GM21367 (cell line): ENCODE measurements around the gene VCAN.

Experiments
- ATAC-seq: cut with Tn5 transposase; IDR thresholded peaks from one replicate; pipeline ENCODE4 v1.9.1; 2021; ENCODE audit not compliant: unreplicated experiment

VCAN gene

GRCh38 chr5:83528439-83528769 lies 56.9 kb downstream of the VCAN start:
- ATAC-seq, result no peak

DNA sequence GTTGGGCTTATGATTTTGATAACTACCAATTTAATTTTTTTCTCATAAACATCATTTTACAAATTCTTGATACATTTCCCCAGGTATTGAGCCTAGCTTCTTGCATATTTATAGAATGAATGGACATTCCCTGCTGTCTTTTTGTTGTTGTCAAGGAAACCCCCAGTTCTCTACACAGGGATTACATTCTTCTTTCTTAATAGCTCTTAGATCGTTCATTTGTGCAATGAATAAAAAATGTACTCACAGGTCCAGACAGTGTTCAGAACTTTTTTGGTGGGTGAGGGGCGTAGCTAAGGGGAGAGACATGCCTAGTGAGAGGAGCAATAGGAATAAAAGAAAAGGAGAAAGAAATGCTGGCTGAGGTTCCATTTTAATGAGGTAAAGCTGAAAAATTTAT lies 58.6 kb downstream of the VCAN start:
- no peak for ATAC-seq

GRCh38 chr5:83531661-83532060 lies 60.1 kb downstream of the VCAN start:
- ATAC-seq, result no peak

DNA sequence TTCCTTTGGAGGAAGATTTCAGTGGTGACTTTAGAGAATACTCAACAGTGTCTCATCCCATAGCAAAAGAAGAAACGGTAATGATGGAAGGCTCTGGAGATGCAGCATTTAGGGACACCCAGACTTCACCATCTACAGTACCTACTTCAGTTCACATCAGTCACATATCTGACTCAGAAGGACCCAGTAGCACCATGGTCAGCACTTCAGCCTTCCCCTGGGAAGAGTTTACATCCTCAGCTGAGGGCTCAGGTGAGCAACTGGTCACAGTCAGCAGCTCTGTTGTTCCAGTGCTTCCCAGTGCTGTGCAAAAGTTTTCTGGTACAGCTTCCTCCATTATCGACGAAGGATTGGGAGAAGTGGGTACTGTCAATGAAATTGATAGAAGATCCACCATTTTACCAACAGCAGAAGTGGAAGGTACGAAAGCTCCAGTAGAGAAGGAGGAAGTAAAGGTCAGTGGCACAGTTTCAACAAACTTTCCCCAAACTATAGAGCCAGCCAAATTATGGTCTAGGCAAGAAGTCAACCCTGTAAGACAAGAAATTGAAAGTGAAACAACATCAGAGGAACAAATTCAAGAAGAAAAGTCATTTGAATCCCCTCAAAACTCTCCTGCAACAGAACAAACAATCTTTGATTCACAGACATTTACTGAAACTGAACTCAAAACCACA lies 67.4 kb downstream of the VCAN start:
- ATAC-seq, result peak; percentile 86

DNA sequence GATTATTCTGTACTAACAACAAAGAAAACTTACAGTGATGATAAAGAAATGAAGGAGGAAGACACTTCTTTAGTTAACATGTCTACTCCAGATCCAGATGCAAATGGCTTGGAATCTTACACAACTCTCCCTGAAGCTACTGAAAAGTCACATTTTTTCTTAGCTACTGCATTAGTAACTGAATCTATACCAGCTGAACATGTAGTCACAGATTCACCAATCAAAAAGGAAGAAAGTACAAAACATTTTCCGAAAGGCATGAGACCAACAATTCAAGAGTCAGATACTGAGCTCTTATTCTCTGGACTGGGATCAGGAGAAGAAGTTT lies 67.9 kb downstream of the VCAN start:
- no peak for ATAC-seq

DNA sequence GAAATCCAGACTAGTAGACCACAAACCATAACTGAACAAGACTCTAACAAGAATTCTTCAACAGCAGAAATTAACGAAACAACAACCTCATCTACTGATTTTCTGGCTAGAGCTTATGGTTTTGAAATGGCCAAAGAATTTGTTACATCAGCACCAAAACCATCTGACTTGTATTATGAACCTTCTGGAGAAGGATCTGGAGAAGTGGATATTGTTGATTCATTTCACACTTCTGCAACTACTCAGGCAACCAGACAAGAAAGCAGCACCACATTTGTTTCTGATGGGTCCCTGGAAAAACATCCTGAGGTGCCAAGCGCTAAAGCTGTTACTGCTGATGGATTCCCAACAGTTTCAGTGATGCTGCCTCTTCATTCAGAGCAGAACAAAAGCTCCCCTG lies 68.6 kb downstream of the VCAN start:
- ATAC-seq, result no peak

DNA sequence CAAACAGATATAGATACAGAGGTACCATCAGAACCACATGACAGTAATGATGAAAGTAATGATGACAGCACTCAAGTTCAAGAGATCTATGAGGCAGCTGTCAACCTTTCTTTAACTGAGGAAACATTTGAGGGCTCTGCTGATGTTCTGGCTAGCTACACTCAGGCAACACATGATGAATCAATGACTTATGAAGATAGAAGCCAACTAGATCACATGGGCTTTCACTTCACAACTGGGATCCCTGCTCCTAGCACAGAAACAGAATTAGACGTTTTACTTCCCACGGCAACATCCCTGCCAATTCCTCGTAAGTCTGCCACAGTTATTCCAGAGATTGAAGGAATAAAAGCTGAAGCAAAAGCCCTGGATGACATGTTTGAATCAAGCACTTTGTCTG lies 69.2 kb downstream of the VCAN start:
- no peak for ATAC-seq

- no peak for ATAC-seq
Observed at GRCh38 chr5:83542839-83543238, 71.3 kb downstream of the VCAN start.

- ATAC-seq, result no peak
Observed at GRCh38 chr5:83543898-83544297, 72.4 kb downstream of the VCAN start.

- ATAC-seq, result no peak
Observed at GRCh38 chr5:83547161-83547560, 75.6 kb downstream of the VCAN start.

- ATAC-seq, result no peak
Observed at GRCh38 chr5:83547889-83548288, 76.3 kb downstream of the VCAN start.

DNA sequence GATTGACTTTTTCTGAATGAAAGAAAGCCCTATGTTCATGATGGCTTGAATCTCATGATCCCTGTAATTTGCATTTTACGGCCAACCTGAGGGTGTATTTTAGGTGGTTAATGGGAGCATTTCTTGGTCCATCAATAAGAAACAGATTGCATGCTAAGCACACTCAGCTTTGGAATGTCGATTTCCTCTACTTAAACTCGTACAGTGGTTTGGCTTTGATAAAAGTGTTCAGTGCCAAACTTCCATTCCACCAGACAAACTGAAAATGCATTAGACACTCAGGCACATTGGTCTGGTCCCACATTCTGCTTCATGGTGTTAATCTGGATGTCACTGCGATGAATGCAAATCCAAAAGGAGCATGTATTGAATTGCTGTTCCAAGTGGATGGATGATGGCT lies 77.0 kb downstream of the VCAN start:
- ATAC-seq, result no peak

- no peak for ATAC-seq
Observed at GRCh38 chr5:83549076-83549475, 77.5 kb downstream of the VCAN start.

- no peak for ATAC-seq
Observed at GRCh38 chr5:83549674-83550073, 78.1 kb downstream of the VCAN start.

- no peak for ATAC-seq
Observed at GRCh38 chr5:83551821-83552220, 80.3 kb downstream of the VCAN start.

- no peak for ATAC-seq
Observed at GRCh38 chr5:83552275-83552674, 80.7 kb downstream of the VCAN start.

- ATAC-seq, result no peak
Observed at GRCh38 chr5:83553000-83553486, 81.5 kb downstream of the VCAN start.

DNA sequence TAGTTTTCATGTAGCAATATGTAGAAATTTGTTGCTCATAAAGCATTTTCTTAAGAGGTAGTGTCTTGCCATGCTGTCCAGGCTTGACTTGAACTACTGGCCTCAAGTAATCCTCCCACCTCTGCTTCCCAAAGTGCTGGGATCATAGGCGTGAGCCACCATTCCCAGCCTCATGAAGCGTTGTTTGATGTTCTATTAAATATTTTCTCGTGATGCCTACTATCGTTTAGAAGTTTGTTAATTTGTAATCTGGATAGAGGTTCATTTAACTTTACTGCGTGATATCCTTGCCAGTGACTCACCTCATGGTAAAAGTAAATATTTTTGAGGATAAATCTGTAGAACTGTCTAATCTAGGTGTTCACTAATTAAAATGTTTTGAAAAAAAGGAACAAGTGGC lies 82.6 kb downstream of the VCAN start:
- no peak for ATAC-seq

GRCh38 chr5:83554686-83555085 lies 83.1 kb downstream of the VCAN start:
- no peak for ATAC-seq

GRCh38 chr5:83555263-83555662 lies 83.7 kb downstream of the VCAN start:
- no peak for ATAC-seq

DNA sequence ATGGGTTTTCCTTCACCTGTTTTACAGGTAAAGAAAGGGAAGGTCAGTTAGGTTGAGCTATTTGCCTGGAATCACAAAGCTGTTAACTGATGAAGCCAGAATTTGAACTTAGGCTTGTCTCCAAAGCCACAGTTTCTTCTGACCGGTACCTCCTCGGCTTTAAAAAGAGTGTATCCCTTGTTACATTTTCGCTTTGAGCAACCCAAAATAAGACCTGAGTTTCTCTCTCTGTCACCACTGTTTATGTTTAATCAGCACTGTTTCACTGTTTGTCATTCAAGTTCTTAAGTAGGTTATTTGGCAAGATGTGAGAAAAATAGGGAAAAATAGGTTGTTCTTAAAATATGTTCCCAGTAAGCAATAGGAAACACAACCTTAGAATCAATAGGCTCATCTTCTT lies 84.6 kb downstream of the VCAN start:
- ATAC-seq, result no peak

- ATAC-seq, result no peak
Observed at GRCh38 chr5:83559118-83559785, 87.7 kb downstream of the VCAN start.

DNA sequence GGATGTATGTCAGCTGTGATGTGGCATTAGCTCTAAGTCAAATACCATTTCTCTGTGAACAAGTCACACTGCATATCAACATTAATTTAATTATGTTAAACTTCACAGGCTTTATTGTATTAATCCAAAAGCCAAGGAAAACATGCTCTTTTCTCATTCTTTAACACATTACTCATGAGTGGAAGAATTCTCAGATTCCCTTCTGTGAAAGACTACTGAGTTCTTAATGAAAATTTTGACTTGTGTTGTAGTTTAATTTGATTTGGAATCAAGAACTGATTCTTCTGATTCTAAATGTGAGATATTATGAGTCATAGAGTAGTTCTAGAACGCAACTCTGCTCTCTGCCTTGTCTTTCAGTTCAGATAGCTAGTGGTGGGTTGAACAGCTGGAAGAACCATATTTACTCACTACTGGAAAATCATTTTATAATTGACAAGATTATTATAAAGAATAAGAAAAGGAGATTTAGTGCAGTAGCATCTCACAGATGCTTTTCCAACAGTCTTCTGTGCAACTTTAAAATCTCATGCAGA lies 90.6 kb downstream of the VCAN start:
- ATAC-seq, result no peak
